ENCODE measurements around the gene GALK2. TPM values are rescaled to one million over a fixed set of nuclear protein-coding genes. Genes with fewer than 3 reads are reported as not detected.
"Not testable (repeated sequence)": the region's sequence is repeated elsewhere in the genome, so short reads cannot be mapped to it uniquely, and the experiment has no call there.

Gene GALK2
- total RNA-seq, 3 donors from 2014 or later, result 26.2 to 69.5 (median 64.1) TPM

DNA sequence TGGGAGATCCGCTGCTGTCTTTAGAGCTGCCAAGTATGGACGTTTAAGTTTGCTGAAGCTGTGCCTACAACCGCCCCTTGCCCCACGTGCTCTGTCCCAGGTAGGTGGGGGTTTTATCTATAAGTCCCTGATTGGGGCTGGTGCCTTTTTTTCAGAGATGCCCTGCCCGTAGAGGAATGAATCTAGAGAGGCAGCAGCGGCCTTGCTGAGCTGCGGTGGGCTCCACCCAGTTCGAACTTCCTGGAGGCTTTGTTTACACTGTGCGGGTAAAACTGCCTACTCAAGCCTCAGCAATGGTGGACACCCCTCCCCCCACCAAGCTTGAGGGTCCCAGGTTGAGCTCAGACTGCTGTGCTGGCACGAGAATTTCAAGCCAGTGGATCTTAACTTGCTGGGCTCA, 169.6 kb downstream of the GALK2 start:
- intact Hi-C loops (cut with DNase I; ENCODE audit: low total_unique reads), result no loop called here

DNA sequence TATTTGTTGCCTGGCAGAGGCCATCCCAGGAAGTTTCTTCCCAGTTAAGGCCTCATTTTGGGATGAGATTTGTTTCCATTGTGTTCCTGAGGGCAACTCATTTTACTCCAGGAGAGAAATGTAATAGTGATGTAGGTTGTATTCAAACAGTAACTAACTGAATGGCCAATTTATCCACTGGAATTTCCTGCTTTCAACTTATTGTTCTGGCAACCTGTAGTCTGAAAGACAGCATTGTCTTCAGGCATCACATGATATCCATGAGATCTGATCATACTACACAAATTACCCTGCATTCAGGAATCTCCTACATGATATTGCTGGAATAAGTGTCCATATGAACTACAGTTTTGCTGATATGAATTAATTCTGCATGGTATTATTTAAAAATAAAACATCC, 173.5 kb downstream of the GALK2 start:
- no peak for TF ChIP-seq POLR2A (IDR thresholded peaks at IDR 0.05)
- no peak for TF ChIP-seq POLR2AphosphoS5 (IDR thresholded peaks at IDR 0.05)
- TF ChIP-seq, protein P1, sequence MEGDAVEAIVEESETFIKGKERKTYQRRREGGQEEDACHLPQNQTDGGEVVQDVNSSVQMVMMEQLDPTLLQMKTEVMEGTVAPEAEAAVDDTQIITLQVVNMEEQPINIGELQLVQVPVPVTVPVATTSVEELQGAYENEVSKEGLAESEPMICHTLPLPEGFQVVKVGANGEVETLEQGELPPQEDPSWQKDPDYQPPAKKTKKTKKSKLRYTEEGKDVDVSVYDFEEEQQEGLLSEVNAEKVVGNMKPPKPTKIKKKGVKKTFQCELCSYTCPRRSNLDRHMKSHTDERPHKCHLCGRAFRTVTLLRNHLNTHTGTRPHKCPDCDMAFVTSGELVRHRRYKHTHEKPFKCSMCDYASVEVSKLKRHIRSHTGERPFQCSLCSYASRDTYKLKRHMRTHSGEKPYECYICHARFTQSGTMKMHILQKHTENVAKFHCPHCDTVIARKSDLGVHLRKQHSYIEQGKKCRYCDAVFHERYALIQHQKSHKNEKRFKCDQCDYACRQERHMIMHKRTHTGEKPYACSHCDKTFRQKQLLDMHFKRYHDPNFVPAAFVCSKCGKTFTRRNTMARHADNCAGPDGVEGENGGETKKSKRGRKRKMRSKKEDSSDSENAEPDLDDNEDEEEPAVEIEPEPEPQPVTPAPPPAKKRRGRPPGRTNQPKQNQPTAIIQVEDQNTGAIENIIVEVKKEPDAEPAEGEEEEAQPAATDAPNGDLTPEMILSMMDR (IDR thresholded peaks at IDR 0.05), result no peak
- intact Hi-C loops (cut with DNase I; ENCODE audit: low total_unique reads), result no loop called here
- no peak for DNase-seq (ENCODE audit: low spot score in 2 of 2)
- no peaks in the 10 kb centered on the region for H3K4me1 ChIP-seq
- no peaks in the 10 kb centered on the region for H3K27me3 ChIP-seq
- no peak overlapping the region for H3K4me3 ChIP-seq
- no peak overlapping the region for H3K27ac ChIP-seq
- H3K36me3 ChIP-seq, result no peaks in the 10 kb centered on the region
- peaks cover 10 to 22% of the 10 kb centered on the region in 2 donors for H3K9me3 ChIP-seq

More for the DNA sequence above, 169.6 kb downstream of the GALK2 start:
- Histone ChIP-seq H3K27me3 (no peaks in the 10 kb centered on the region), H3K4me3 (no peak overlapping the region), H3K4me1 (no peaks in the 10 kb centered on the region), H3K9me3 (peaks cover 10 to 22% of the 10 kb centered on the region in 2 donors), H3K27ac (no peak overlapping the region), H3K36me3 (no peaks in the 10 kb centered on the region)
- TF ChIP-seq POLR2A (IDR thresholded peaks at IDR 0.05) (no peak), POLR2AphosphoS5 (IDR thresholded peaks at IDR 0.05) (no peak)
- TF ChIP-seq, protein P1 (IDR thresholded peaks at IDR 0.05), result no peak
- DNase-seq (ENCODE audit: low spot score in 2 of 2), result no peak

DNA sequence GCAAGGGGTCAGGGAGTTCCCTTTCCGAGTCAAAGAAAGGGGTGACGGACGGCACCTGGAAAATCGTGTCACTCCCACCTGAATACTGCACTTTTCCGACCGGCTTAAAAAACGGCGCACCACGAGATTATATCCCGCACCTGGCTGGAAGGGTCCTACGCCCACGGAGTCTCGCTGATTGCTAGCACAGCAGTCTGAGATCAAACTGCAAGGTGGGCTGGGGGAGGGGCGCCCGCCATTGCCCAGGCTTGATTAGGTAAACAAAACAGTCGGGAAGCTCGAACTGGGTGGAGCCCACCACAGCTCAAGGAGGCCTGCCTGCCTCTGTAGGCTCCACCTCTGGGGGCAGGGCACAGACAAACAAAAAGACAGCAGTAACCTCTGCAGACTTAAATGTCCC, 184.4 kb downstream of the GALK2 start:
- H3K36me3 ChIP-seq; H3K27ac ChIP-seq; H3K27me3 ChIP-seq; H3K4me1 ChIP-seq; DNase-seq (ENCODE audit: low spot score in 2 of 2); intact Hi-C loops (cut with DNase I; ENCODE audit: low total_unique reads); H3K9me3 ChIP-seq; H3K4me3 ChIP-seq: not testable (repeated sequence)

DNA sequence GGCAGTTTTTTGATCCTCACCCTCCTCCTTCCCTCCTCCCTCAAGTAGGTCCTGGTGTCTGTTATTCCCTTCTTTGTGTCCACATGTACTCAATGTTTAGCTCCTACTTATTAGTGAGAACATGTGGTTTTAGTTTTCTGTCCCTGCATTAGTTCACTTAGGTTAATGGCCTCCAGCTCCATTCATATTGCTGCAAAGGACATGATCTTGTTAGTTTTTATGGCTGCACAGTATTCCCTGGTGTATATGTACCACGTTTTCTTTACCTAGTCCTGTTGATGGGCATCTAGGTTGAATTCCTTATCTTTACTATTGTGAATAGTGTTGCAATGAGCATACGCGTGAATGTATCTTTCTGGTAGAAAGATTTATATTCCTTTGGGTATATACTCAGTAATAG, 191.3 kb downstream of the GALK2 start:
- Histone ChIP-seq H3K27ac (no peak overlapping the region), H3K9me3 (no peaks in the 10 kb centered on the region), H3K36me3 (no peaks in the 10 kb centered on the region), H3K27me3 (no peaks in the 10 kb centered on the region), H3K4me1 (no peaks in the 10 kb centered on the region), H3K4me3 (no peak overlapping the region)
- TF ChIP-seq, protein P1 (IDR thresholded peaks at IDR 0.05), result no peak
- TF ChIP-seq POLR2AphosphoS5 (IDR thresholded peaks at IDR 0.05) (no peak), POLR2A (IDR thresholded peaks at IDR 0.05) (no peak)
- intact Hi-C loops (cut with DNase I; ENCODE audit: low total_unique reads), result no loop called here
- DNase-seq (ENCODE audit: low spot score in 2 of 2), result no peak

DNA sequence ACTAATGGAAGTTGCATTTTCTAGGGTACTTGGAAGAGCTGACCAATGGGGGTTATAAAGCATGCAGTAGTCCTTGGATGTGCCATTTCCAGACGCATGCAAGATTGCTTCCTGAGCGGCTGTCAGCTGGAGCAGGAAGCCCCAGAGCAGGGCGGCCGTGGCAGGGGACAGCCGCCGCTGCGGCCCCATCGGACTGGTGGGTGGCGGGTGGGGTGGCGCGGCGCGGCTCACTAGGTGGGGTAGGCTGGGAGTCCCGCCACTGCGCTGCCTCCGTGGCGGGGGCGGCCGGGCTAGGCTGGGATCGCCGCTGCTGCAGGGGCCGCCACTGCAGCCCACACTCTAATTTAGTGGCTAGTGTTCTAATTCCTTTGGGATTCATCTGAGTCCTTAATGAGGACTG, 196.4 kb downstream of the GALK2 start:
- Histone ChIP-seq H3K4me1 (no peaks in the 10 kb centered on the region), H3K27ac (no peak overlapping the region), H3K9me3 (no peaks in the 10 kb centered on the region), H3K4me3 (no peak overlapping the region), H3K36me3 (no peaks in the 10 kb centered on the region), H3K27me3 (no peaks in the 10 kb centered on the region)
- intact Hi-C loops (cut with DNase I; ENCODE audit: low total_unique reads), result no loop called here
- no peak for DNase-seq (ENCODE audit: low spot score in 2 of 2)
- TF ChIP-seq, protein P1 (IDR thresholded peaks at IDR 0.05), result no peak
- TF ChIP-seq POLR2AphosphoS5 (IDR thresholded peaks at IDR 0.05) (no peak), POLR2A (IDR thresholded peaks at IDR 0.05) (no peak)

DNA sequence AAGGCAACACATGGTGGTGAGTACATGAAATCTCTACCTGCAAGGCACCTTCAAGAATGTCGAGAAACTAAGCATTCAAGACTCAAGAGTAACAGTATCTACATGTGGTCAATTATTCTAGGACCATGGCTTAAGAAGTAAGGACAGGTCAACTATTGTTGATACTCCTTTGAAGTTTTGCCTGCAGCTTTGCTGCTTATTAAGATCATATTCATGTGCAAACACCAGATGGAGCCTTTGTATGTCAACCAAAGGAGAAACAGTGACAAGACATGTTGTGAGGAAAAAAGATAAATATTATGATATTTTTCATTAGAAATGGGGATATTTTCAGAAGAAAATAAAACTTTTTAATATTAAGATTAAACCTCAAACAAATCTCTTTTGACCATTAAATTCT, 200.7 kb downstream of the GALK2 start:
- TF ChIP-seq POLR2A (IDR thresholded peaks at IDR 0.05), result no peak
- TF ChIP-seq, protein P1 (IDR thresholded peaks at IDR 0.05), result no peak
- TF ChIP-seq POLR2AphosphoS5 (IDR thresholded peaks at IDR 0.05), result no peak
- H3K4me1 ChIP-seq, result no peaks in the 10 kb centered on the region

More for the DNA sequence above, 200.7 kb downstream of the GALK2 start:
- intact Hi-C loops (cut with DNase I; ENCODE audit: low total_unique reads), result no loop called here
- no peak overlapping the region for H3K27ac ChIP-seq
- H3K4me3 ChIP-seq, result no peak overlapping the region
- H3K9me3 ChIP-seq, result no peaks in the 10 kb centered on the region
- H3K36me3 ChIP-seq, result no peaks in the 10 kb centered on the region
- no peak for DNase-seq (ENCODE audit: low spot score in 2 of 2)
- no peaks in the 10 kb centered on the region for H3K27me3 ChIP-seq

All from breast epithelium (tissue), 4 donors.